Fibroblast of pulmonary artery (primary cell): ENCODE results near the gene PLSCR4.

ENCODE experiments used
- DNase-seq: peaks from one replicate; pipeline ENCODE4 v3.0.0-alpha.2; 2010; ENCODE audit warnings: low read depth
- H3K4me3 ChIP-seq: replicated peaks from 2 replicates; pipeline ENCODE4 v1.5.1; 2011; ENCODE audit warnings: low read depth, mild to moderate bottlenecking, control low read depth, low read length, moderate library complexity
- CTCF ChIP-seq: IDR thresholded peaks from 2 replicates; pipeline ENCODE4 v1.5.1; 2011; ENCODE audit warnings: mild to moderate bottlenecking, control low read depth, low read length, inconsistent platforms; ENCODE audit errors: missing control alignments

Gene PLSCR4

DNA sequence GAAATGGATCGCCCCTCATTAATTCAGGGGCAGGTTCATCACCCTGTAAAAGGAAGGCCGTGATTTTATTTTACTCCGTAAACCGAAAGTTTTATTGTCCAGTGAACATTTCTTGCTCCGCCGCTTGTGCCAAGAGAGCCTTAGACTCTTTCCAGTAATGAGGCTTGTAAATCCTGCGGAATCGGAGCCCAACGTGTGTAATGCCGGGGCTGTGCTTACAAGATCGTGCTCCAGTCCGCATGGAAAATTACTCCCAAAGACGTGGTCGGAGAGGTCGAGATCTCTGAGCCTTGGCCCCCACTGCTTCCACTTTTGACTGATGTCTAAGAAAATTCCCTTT is 89.3 kb downstream of the PLSCR4 start:
- peak overlapping the region; percentile 67 for H3K4me3 ChIP-seq
- peak; percentile 68 for DNase-seq
- TF ChIP-seq CTCF = no peak

- peak within 1 kb of the TSS; percentile 67 for H3K4me3 ChIP-seq
- TF ChIP-seq CTCF = no peak
Observed at GRCh38 chr3:146160964-146161662, 89.8 kb downstream of the PLSCR4 start, which contains the start of gene PLOD2. TSS of gene PLOD2 (minus strand) at chr3:146161184. CDS start at chr3:146160989, 195 bp downstream.

GRCh38 chr3:146160321-146160963 is 90.5 kb downstream of the PLSCR4 start:
- peak overlapping the region; percentile 67 for H3K4me3 ChIP-seq
- peak; percentile 74 for TF ChIP-seq CTCF
- DNase-seq = peak; percentile 85

More at GRCh38 chr3:146160964-146161662, 89.8 kb downstream of the PLSCR4 start, which contains the start of gene PLOD2:
- DNase-seq = peak; percentile 94

DNA sequence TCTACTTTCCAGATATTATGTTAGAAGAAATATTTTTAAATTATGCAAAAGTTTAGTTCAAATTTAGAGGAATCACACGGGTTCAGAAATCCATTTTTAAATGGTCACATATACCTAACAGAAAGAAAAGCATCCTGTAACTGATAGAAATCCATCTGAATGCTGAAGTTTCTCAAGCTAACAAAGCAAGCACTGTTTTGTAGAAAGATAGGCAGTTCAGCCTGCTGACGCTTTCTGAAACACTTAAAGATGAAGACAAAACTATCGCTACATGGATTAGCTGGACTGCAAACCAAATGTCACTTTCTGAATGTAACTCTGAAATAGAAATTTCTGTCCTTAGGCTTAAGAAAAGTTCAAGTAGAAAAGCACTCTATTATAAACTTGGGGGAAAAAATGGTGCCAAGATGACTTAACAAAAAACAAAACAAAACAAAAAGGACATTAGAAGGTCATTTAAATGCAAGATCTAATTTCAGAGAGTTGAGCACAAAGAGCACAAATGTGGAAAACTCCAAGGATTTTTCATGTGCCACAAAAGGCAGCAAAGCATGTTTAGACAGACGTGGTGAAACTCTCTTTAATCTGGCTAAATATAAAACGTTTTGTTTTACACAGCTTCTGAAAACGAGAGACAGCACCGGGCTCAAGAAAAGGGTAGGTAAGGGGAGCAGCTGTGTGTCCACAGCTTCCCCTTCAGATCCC is 91.1 kb downstream of the PLSCR4 start:
- TF ChIP-seq CTCF = no peak
- H3K4me3 ChIP-seq = peak overlapping the region; percentile 67
- no peak for DNase-seq

DNA sequence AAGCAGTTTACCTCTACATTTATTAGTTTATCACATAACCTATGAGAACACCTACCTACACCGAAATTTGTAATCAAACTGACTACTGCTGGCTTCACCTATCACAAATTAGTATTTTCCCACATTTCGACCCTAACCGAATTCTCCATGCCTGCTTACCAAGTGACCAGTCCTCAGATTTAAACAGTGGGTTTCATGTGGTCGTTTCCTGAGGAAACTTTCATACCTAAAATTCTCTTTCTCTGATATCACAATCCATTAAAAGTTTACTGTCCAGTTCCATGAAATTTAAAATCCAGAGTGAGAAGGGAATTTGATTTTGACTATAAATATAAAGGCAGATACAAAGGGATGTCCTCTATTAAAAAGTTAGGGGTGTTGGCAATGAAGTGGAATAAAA is 91.9 kb downstream of the PLSCR4 start:
- H3K4me3 ChIP-seq = peak overlapping the region; percentile 67
- no peak for DNase-seq
- TF ChIP-seq CTCF = no peak

GRCh38 chr3:146157325-146158060 is 93.4 kb downstream of the PLSCR4 start:
- no peak for TF ChIP-seq CTCF
- peak overlapping the region; percentile 67 for H3K4me3 ChIP-seq
- DNase-seq = no peak
